Effector memory CD8-positive, alpha-beta T cell (primary cell): ENCODE results near the gene CDH5.
"Not testable (repeated sequence)": the region's sequence is repeated elsewhere in the genome, so short reads cannot be mapped to it uniquely, and the experiment has no call there.

ENCODE experiments used
- ATAC-seq: fragments of 150-1000 bp; cut with Tn5 transposase; replicated peaks from 2 replicates; pipeline ENCODE4 v1.10.0; 2021; ENCODE audit warnings: mild to moderate bottlenecking, moderate library complexity
- DNase-seq, 3 experiments: peaks; one replicate each; pipeline ENCODE4 v3.0.0; 2021
- H3K27ac Mint-ChIP-seq, 2 donors: one replicate each; pipeline ENCODE4 v1.8.0; 2022; ENCODE audit warnings: mild to moderate bottlenecking in 2 of 2, mixed read lengths in 2 of 2, moderate library complexity in 2 of 2
- H3K27me3 Mint-ChIP-seq, 2 donors: one replicate each; pipeline ENCODE4 v1.8.0; 2022; ENCODE audit warnings: mixed read lengths in 2 of 2
- H3K36me3 Mint-ChIP-seq: one replicate; pipeline ENCODE4 v1.8.0; 2022; ENCODE audit warnings: mild to moderate bottlenecking, moderate library complexity, mixed read lengths; ENCODE audit not compliant: insufficient read depth
- H3K4me1 Mint-ChIP-seq, 2 donors: one replicate each; pipeline ENCODE4 v1.8.0; 2022; ENCODE audit warnings: low read depth in 2 of 2, mixed read lengths in 2 of 2
- H3K4me3 Mint-ChIP-seq, 2 donors: one replicate each; pipeline ENCODE4 v1.8.0; 2022; ENCODE audit warnings: mild to moderate bottlenecking in 2 of 2, mixed read lengths in 2 of 2, moderate library complexity in 2 of 2
- H3K9me3 Mint-ChIP-seq, 2 donors: one replicate each; pipeline ENCODE4 v1.8.0; 2022; ENCODE audit warnings: mixed read lengths in 2 of 2

The CDH5 gene

DNA sequence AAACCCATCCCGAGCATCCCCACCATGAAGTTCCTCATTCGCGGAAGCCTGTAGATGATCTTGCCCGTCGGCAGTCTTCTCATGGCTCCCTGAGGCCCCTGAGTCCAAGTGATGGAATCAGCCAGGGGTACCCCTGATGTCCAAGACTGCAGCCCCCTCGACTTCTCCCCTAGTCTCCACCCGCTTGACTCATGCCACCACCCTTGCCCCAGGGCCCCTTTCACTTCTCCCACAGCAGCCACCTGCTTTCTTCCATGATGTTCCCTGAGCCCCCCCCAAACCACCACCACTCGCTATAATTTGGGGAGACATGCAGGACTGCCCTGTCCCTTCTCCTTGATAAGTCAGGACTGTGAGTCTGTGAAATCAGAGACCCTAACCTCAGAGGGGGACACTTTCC, 72.0 kb downstream of the CDH5 start:
- Mint-ChIP-seq H3K4me1 (no peaks in the 10 kb centered on the region), H3K9me3 (no peaks in the 10 kb centered on the region), H3K4me3 (no peak overlapping the region), H3K27ac (no peak overlapping the region), H3K27me3 (peaks cover 30 to 85% of the 10 kb centered on the region in 2 donors), H3K36me3 (peaks cover 3% of the 10 kb centered on the region)
- ATAC-seq, result no peak
- DNase-seq, result no peak

DNA sequence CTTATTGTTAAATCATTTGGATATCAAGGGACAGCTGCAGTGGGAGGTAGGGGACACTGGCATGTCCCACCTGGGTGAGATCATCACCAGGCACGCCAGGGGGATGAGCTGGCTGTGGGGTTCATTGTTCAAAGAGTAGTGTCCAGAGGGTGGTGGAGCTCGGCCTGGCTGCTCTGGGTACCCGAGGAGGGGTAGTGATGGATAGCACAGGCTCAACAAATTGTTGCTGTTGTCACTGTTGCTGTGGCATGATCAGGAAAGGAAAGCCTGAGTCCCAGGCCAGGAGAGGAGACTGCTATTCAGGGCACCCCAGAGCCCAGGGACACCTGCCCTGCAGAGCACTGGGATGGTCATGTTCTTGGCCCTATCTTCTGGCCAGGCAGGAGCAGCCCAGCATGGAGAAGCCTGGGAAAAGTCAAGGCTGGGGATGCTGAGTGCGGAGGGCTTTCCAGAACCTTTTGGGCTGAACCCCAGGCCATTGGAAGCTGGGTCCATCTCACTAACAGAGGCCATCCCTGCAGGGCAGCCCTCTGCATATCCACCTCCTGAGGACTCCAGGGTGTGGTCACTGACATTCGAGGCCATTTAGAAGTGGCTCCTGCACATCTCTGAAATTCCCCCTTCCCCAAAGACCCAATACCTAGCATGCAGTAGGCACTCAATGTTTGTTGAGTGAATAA, 72.7 kb downstream of the CDH5 start:
- H3K9me3 Mint-ChIP-seq, result no peaks in the 10 kb centered on the region
- peaks cover 33 to 85% of the 10 kb centered on the region in 2 donors for H3K27me3 Mint-ChIP-seq
- H3K36me3 Mint-ChIP-seq, result peaks cover 3% of the 10 kb centered on the region
- H3K27ac Mint-ChIP-seq, result no peak overlapping the region
- DNase-seq, result no peak
- ATAC-seq, result no peak
- H3K4me1 Mint-ChIP-seq, result no peaks in the 10 kb centered on the region
- H3K4me3 Mint-ChIP-seq, result no peak overlapping the region

DNA sequence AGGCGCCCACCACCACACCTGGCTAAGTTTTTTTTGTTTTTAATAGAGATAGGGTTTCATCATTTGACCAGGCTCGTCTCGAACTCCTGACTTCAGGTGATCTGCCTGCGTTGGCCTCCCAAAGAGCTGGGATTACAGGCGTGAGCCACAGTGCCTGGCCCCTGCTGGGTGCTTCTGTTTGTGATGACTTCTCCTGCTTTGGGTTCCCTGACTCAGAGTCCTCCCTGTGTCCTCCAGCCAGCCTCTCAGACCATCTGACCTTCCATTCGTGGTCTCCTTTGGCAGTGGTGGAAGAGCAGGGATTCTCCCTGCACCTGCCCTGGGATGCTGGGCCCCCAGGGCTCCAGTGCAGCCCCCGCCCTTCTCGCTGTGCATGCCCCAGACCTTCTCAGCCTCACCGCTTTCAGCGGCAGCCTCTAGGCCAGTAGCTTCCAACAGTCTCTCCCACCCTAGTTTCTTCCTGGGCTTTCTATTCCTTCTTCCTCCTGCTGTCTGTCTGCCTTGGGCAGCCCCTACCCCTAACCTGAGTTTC, 73.8 kb downstream of the CDH5 start:
- Mint-ChIP-seq H3K27ac (peak overlapping the region in 1 of 2 donors; percentile 45), H3K4me3 (no peak overlapping the region), H3K27me3 (peaks cover 44 to 85% of the 10 kb centered on the region in 2 donors), H3K9me3 (no peaks in the 10 kb centered on the region), H3K4me1 (no peaks in the 10 kb centered on the region), H3K36me3 (peaks cover 1% of the 10 kb centered on the region)
- ATAC-seq (no peak), DNase-seq (no peak)

DNA sequence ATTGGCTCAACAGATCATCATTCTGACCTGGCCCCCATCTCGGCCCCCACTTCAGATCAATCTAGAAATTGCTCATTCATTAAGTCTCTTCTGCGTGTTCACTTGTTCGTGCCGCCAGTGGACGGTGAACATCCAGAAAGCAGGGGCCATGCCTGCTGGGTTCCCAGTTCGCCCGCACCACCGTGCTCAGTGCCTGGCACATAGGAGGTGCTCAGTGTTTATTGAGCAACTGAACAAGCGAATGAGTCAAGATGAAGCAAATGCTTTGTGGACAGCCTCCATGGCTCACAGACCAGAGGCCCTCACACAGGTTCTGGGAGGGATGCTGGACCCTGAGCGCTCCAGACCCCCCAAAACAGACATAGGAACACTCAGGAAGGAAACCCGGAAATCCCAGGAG, 74.5 kb downstream of the CDH5 start:
- H3K27ac Mint-ChIP-seq, result no peak overlapping the region
- no peaks in the 10 kb centered on the region for H3K4me1 Mint-ChIP-seq
- H3K27me3 Mint-ChIP-seq, result peaks cover 49 to 85% of the 10 kb centered on the region in 2 donors
- no peak overlapping the region for H3K4me3 Mint-ChIP-seq
- ATAC-seq (no peak), DNase-seq (no peak)
- no peaks in the 10 kb centered on the region for H3K36me3 Mint-ChIP-seq
- no peaks in the 10 kb centered on the region for H3K9me3 Mint-ChIP-seq

DNA sequence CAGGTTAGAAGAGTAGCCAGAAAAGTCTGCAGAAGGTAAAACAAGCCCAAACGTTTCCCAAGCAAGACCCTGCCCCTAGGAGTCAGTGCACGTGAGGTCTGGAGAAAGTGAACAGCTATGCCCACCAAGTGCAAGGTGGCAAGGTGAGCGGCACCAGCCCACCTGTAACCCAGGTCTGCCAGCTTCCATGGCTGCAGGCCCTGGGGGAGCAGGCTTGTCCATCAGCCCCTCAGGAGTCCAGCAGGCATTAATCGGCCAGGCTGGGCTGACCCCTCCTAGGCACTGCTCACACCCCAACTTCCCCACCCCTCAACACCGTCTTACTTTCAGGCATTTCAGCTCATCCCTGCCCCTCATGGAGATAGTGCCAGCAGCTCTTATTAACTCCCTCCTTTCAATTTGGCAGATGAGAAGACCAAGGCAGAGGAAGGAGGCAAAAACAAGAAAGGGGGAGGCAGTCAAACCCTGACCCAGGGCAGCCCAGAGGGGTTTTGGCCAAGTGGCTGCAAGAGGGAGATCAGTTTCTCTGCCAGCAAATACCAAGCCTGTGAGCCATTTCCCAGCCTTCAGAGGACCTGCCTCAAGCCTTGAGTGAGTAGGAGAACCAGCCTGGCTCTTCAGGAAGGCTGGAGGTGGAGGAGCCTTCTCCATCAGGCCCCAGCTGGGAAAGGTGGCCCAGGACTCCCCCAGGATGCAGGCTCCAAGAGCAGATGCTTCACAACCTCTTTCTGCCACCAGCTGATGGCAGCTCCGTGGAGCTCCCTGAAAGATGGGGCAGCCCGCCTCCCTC, 75.3 kb downstream of the CDH5 start:
- no peak for DNase-seq
- ATAC-seq, result no peak

DNA sequence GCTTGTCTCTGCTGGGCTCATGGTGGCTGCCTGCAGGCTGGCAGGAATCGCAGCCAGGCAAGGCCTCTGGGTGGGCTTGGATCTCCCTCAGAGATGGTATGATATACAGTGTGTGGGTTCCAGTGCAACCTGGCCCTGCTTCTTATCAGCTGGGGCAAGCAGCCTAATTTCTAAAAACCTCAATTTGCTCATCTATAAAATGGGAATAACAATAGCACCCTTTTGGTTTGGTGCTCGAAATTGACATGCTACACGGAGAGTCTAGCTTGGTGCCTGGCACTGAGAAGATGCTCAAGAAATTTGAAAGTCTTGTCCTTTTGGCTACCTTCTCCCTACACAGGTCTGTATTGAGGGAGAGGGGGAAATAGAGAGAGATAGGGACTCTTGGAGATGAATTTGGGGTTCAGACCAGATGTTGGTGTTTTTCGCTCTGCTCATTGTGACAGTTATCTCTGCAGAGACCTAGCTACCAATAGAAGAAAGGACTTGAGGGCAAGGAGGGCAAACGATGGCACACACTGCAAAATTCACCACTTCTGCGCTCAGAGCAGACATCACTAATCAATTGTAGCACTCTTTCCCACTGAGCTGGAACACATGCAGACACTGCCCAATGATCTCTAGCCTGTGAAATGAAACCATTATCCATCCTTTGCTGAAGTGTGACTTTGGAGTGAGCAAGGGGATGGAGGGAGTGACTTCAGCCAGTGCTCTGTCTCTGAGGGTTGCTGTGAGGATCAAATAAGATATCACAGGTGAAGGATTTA, 76.2 kb downstream of the CDH5 start:
- no peak overlapping the region for H3K4me3 Mint-ChIP-seq
- no peaks in the 10 kb centered on the region for H3K9me3 Mint-ChIP-seq
- no peak overlapping the region for H3K27ac Mint-ChIP-seq
- peaks cover 55 to 87% of the 10 kb centered on the region in 2 donors for H3K27me3 Mint-ChIP-seq
- ATAC-seq (no peak), DNase-seq (no peak)
- no peaks in the 10 kb centered on the region for H3K36me3 Mint-ChIP-seq
- no peaks in the 10 kb centered on the region for H3K4me1 Mint-ChIP-seq

More for the DNA sequence above, 75.3 kb downstream of the CDH5 start:
- H3K36me3 Mint-ChIP-seq, result no peaks in the 10 kb centered on the region
- peaks cover 55 to 93% of the 10 kb centered on the region in 2 donors for H3K27me3 Mint-ChIP-seq
- H3K4me3 Mint-ChIP-seq, result no peak overlapping the region
- no peaks in the 10 kb centered on the region for H3K4me1 Mint-ChIP-seq
- no peaks in the 10 kb centered on the region for H3K9me3 Mint-ChIP-seq
- H3K27ac Mint-ChIP-seq, result no peak overlapping the region

DNA sequence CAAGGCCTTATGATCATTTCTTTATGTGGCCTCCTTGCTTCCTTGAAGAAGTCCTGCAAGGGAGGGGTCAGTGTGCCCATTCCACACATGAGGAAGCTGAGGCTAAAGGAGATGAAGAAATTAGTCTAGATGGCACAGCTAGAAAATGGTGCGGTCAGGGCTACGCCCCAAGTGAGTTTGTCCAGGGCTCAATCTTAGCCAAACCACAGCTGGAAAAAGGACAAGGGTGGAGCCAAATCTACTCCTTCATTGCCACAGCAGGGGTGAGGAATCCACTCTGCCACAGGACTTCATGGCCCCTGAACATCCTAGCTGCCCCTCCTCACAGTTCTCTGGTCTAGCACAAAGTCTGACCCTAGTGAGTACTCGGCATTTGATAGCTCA, 76.8 kb downstream of the CDH5 start:
- DNase-seq (no peak), ATAC-seq (no peak)
- H3K27me3 Mint-ChIP-seq, result peaks cover 55 to 81% of the 10 kb centered on the region in 2 donors
- no peaks in the 10 kb centered on the region for H3K4me1 Mint-ChIP-seq
- H3K4me3 Mint-ChIP-seq, result no peak overlapping the region
- no peak overlapping the region for H3K27ac Mint-ChIP-seq
- H3K9me3 Mint-ChIP-seq, result no peaks in the 10 kb centered on the region
- H3K36me3 Mint-ChIP-seq, result no peaks in the 10 kb centered on the region

DNA sequence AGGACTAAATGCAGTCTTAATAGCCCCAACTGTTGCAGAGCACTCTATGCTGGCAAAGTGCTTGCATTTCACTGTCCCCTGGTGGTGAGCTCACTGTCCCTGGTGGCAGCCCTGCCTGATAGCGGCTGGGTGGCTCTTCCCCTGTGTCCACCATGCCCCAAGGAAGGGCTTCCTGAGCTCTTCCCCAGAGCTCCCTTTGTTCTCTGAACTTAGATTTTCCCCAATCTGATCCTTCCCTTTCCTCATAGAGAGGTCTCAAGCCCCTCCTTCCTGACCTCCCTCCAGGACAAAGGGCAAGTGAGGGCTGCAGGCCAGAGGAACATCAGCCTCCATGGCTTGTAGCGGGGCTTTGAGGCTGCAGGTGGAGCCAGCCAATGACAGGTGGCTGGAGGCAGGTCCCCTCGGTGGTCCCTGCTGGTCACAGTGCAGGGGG, 77.6 kb downstream of the CDH5 start:
- Mint-ChIP-seq H3K27me3 (peaks cover 48 to 73% of the 10 kb centered on the region in 2 donors), H3K27ac (no peak overlapping the region), H3K36me3 (no peaks in the 10 kb centered on the region), H3K4me3 (no peak overlapping the region), H3K9me3 (no peaks in the 10 kb centered on the region), H3K4me1 (no peaks in the 10 kb centered on the region)
- DNase-seq (no peak), ATAC-seq (no peak)

DNA sequence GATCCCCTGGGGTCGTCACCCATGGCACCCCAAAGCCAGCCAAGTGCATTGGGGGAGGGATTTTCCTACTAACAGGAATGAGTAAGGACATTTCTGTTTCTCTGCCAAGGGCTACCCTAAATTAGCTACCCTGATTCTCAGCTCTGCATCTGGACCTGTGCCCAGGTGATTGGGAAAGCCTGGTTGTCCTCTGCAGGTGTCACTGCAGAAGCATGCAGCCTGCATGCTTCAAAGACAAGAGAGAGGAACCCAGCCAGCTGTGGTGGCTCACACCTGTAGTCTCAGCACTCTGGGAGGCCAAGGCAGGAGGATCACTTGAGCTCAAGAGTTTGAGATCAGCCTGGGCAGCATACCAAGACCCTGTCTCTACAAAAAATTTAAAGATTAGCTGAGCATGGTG, 80.2 kb downstream of the CDH5 start:
- H3K4me1 Mint-ChIP-seq, result no peaks in the 10 kb centered on the region
- H3K27ac Mint-ChIP-seq, result no peak overlapping the region
- no peak overlapping the region for H3K4me3 Mint-ChIP-seq
- H3K9me3 Mint-ChIP-seq, result no peaks in the 10 kb centered on the region
- no peaks in the 10 kb centered on the region for H3K36me3 Mint-ChIP-seq
- H3K27me3 Mint-ChIP-seq, result peaks cover 27 to 47% of the 10 kb centered on the region in 2 donors
- ATAC-seq (no peak), DNase-seq (no peak)

DNA sequence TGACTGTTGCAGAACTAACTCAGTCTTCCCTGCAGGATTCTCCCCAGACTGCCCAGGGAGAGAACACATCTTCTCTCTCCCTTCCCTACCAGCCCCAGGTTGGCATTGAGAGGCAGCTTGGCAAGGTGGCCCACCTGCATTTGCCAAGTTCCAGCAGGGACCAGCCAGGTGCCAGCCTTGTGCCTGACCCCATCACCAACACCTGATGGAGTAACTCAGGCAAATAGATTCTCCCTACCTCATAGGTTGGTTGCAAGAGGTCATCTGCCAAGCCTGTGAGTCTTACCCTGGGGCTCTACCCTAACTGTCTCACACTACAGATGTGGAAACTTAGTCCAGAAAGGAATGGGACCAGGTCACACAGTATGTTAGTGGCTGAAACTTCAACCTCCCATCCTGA, 81.0 kb downstream of the CDH5 start:
- Mint-ChIP-seq H3K36me3 (no peaks in the 10 kb centered on the region), H3K9me3 (no peaks in the 10 kb centered on the region), H3K27me3 (peaks cover 27 to 39% of the 10 kb centered on the region in 2 donors), H3K4me3 (no peak overlapping the region), H3K27ac (no peak overlapping the region), H3K4me1 (no peaks in the 10 kb centered on the region)
- ATAC-seq (no peak), DNase-seq (no peak)

DNA sequence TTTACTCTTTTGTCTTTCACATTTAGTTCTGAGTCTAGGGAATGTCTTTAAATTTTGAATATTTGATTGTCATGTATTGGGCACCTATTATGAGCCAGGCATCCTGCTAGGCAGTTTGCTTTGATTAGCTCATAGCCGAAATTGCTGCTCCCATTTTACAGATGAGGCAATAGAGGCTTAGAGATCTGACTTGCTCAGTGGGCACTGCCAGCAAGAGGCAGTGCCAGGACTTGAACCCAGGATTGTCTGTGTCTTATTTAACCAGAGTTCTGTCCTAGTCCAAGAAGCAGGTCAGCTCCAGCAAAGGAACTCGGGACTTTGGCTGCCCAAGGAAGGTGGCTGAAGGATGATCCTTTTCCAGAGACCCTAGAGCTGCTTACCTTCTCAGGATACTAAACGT, 85.1 kb downstream of the CDH5 start:
- Mint-ChIP-seq H3K27ac (no peak overlapping the region), H3K9me3 (no peaks in the 10 kb centered on the region), H3K27me3 (peaks cover under 1 to 3% of the 10 kb centered on the region in 2 donors), H3K4me3 (no peak overlapping the region), H3K36me3 (no peaks in the 10 kb centered on the region), H3K4me1 (no peaks in the 10 kb centered on the region)
- no peak for ATAC-seq
- no peak for DNase-seq

DNA sequence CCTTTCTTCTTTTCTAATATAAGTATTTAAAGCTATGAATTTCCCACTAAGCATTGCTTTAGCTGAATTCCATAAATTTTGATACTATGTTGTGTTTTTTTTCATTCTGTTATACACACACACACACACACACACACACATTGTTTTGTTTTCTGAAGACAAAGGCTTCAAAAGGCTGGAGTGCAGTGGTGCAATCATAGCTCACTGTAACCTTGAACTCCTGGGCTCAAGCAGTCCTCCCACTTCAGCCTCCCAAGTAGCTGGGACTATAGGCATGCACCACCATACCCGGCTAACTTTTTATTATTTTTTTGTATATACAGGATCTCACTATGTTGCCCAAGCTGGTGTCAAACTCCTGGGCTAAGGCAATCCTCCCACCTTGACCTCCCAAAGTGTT, 86.7 kb downstream of the CDH5 start:
- not testable (repeated sequence) for H3K27me3 Mint-ChIP-seq, H3K9me3 Mint-ChIP-seq, ATAC-seq, DNase-seq, H3K4me3 Mint-ChIP-seq, H3K36me3 Mint-ChIP-seq, H3K4me1 Mint-ChIP-seq
- H3K27ac Mint-ChIP-seq, result peak overlapping the region in 1 of 2 donors; percentile 13
